ENCODE results near the gene MCAM.

Gene MCAM

DNA sequence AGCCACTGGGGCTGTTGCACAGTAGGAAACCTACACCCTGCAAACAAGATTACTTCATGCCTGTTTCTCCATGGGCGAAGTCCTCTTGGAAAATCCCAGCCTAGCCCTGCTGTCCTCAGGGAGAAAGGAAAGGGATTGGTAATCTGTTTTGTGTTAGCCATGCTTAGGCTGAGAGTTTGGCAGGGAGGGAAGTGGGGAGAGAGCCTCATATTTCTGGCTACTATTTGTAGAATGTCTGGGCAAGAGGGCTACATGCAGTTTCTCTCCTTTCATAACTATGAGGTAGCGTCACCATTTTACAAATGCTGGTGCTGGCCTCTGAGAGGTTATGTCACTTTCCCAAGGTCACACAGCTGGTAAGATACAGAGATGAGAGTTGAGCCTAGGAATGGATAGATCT lies 30.3 kb upstream of the MCAM start:
- FAIRE-seq (no peak), DNase-seq (ENCODE audit: insufficient read length, low spot score) (no peak)

DNA sequence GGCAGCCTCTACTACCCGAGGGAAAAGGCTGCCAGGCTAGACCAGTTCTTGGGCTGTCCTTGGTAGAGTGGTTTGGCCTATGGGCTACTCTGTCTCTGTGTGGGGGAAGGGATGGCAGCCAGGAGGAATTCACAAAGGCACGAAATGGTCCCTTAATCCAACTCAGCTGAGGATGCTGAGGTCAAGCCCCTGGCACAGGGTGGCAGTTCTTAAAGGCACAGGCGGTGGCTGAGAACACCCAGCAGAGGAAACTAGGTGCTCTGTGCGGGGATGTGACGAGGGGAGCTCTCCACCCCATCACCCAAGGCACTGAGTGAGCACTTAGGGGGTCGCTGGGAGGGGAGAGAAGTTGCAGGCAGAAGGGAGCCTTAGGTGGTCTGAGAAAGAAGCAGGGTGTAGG lies 29.7 kb upstream of the MCAM start, which contains the start of gene MFRP:
MFRP (minus strand) TSS at position 101 of the 400 bp plus-strand sequence. CDS start 192 bp downstream, outside the sequence.
- no peak for DNase-seq (ENCODE audit: insufficient read length, low spot score)
- no peak for FAIRE-seq

DNA sequence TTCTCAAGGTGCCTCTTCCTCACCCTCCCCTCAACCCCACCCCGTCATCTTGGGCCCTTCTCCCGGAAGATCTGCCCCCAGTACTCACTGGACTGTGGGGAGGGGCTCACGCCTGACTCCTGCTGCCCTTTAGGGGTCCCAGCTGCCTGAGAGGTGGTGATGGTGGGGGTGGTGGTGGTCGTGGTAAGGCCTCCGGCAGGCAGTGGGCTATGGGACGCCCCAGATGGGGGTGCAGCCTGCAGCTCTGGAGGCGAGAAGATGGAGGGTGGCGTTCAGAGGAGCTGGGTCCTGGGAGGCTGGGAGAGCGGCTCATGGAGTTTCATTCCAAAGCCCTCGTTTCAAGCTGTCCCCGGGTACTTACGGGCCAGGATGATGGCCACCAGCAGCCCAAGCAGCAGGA lies 28.8 kb upstream of the MCAM start:
- FAIRE-seq = no peak
- no peak for DNase-seq (ENCODE audit: insufficient read length, low spot score)

DNA sequence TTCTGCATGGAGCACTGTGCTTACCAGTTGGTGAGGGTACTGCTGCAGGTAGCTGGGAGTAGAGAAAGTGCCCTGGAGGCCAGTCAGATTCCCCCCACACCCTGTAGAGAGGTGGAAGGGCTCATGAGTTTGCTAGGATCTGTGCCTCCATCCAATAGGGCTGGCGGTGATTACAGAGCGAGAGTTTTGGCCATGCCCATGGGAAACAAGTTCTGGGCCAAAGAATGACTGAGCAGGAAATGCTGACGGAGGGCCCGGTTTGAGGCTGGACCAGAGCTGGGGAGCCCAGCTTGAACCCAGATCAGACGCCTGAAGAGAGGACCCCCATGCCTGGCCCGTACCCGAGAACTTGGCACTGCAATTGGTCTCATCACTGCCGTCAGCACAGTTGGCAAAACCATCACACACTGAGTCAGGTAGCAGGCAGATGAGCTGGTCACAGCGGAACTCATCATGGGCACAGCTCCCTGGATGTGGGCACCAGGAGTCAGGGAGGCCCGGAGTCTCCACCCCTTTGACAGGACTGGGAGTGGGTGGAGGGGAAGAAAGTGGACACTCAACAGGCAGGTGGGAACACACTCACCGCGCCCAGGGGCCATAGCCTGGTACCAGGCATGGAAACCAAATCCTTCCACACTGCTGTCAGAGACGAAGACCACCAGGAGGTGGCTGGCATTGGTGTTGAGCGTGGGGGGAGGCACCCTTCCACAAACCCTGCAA lies 27.5 kb upstream of the MCAM start:
- DNase-seq (ENCODE audit: insufficient read length, low spot score) (no peak), FAIRE-seq (no peak)

DNA sequence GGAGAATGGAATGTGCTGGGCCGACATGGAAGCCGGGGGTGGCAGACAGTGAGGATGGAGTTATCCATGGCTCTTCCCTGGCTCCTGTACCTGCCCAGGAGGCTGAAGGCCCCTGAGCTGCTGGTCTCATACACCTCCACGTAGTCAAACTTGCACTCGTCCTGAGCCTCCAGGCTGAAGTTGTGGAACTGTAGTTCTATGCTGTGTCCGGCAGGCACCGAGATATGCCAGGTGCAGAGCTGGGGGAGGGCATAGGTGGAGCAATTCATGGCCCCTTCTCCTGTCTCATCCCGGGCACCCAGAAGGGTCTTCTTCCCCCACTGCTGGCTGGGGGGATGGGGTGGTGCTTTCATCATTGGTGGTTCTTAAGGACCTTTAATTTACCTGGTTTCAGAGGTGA lies 26.8 kb upstream of the MCAM start:
- DNase-seq (ENCODE audit: insufficient read length, low spot score) = no peak
- FAIRE-seq = no peak

DNA sequence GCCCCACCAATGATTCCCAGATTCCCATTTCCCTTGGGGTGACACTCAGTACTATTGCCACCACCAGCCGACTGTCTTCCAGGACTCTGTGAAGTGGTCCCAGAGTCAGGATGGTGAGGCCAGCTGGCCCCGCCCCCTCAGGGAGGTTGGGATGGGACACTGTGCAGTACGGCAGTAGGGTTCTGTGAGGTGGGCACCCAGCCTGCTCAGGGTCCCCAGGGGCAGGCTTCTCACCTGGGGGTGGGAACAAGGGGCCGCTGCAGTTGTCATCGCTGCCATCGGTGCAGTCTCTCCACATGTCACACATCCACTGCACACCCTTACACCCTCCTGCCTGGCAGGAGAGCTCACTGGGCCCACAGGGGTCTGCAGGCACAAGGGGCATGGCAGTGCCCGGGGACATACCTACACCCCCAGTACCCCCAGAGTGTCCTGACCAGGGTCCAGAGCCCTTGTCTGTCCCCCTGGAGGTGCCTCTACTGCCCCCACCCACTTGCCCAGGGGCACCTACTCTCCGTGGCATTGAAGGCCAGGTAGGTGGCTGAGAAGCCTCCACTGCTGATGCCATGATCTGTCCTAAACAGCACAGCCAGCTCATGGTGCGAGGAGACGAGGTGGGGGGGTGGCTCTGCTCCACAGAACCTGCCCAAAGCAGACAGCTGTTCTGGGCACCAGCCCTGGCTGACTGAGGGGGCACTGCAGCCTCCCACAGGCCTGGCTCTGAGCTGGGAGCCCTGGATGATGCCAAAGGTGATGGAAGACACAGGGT lies 25.6 kb upstream of the MCAM start:
- FAIRE-seq (no peak), DNase-seq (ENCODE audit: insufficient read length, low spot score) (no peak)

DNA sequence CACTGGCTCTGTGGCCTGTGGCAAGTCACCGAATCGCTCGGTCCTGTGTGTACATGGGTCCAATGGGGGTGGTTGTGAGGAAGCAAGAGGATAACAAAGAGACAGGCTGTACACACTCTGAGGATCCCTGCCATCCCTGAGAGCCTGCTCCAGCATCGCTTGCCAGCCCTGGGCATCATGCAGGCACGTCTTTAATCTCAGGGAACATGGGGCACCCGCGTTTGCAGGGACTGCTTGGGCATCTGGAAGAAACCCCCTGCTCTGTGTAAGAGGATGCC lies 25.0 kb upstream of the MCAM start:
- FAIRE-seq (no peak), DNase-seq (ENCODE audit: insufficient read length, low spot score) (no peak)

DNA sequence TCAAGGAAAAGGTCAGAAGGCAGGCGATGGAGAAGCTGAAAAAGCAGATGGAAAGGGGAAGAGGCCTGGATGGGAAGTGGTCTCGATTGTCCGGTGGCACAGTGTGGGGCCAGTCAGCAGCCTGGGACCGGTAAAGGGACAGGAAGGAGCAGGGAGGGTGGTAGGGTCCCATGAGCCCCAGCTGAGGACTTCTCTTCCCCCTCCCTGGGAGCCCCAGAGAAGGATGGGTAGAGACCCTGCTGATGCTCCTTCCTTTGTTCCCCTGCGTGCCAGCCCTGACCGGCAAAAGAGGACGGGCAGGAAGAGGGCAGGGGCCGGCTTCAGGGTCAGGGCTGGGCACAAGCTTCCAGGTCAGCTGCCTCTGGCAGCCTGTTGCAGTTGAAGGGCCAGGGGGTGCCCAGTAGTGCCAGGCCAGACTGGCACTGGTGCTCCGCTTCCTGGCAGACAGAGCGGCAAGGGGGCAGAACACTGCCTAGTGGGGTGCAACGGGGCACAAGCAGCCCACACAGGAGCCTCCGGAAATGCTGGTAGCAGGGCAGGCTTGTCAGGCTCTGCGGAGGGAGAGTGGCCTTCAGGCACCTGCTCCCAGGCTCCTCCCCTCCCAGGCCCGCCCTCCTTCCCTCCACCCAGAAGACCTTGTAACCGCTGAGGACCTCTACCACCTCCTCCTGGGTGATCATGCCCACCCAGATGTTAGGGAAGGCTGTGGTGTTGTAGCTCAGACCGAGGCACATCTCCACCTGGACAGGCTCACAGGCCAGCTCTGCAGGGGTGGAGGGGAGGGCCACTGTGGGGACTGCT lies 24.5 kb upstream of the MCAM start:
- DNase-seq (ENCODE audit: insufficient read length, low spot score) = no peak
- FAIRE-seq = no peak

DNA sequence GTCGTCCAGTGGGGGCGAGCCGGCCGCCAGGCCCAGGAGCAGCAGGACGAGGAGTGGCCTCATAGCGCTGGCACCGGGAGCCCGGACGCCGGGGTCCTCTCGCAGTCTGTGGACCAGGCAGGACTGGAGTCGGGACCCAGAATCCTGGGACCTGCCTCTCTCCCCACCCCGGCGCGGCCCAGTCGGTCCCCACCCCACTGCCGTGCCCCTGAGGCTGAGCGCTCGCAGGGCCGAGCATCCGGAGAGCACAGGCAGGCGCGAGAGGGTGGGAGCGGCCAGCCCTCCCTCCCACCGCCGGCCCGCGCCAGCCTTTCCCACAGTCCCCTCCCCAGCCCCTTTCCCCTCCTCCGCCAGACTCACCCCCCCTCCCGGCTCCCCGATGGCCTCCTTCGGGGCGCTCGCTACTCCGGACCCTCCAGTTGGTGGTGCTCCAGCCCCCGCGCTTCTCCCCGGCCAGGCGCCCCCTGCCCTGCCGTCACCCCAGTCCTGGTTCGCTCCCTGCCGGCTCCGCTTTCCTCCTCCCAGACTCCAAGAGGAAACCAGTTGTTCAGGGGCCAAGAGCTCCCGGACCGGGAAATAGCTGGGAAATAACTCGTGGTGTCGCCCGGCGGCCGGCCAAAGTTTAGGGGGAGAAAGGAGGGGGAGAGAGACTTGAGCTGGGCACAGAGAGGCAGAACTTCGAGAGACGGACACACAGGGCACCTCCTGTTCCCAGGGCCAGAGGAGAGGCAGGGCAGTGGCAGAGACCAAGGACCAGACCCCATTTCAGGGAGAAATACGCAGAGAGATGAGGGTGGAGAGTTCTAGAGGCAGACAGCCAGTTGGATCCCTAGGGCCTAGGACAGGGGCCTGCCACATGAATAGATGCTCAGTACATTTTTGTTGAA lies 23.6 kb upstream of the MCAM start, which contains the start of gene C1QTNF5:
C1QTNF5 (minus strand) TSS at position 549 of the 887 bp plus-strand sequence; CDS start at position 63, 486 bp downstream.
- DNase-seq (ENCODE audit: insufficient read length, low spot score) (no peak), FAIRE-seq (no peak)

DNA sequence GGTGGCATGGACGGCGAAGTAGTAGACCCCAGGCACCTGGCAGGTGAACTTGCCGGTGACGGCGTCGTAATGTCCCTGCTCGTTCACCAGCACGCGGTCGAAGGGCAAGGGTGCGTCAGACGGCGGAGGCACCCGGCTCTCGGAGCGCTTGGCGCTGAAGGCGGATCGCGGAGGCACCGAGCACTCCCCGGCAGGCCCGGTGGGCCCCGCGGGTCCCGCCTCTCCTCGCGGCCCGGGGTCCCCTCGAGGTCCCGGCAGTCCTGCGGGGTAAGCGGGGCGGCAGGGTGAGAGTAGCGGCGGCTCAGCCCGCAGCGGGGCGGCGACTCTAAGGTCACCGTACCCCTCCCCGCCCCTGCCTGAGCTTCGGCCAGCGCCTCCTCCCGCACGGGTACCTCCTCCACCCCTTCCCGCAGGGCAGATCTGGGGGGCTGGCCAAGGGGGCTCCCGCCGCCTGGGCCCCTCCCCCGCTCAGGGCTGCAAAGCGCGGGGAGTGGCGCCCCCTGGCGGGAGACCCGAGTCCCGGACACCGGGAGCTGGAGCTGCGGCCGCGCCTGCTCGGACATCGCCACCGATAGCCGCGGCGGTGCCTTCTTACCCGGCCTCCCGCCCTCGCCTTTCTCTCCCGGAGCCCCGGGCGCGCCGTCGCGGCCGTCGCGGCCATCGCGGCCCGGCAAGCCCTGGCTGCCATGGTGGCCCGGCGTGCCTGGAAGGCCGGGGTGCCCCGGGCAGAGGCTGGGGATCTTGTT lies 22.8 kb upstream of the MCAM start:
- FAIRE-seq (no peak), DNase-seq (ENCODE audit: insufficient read length, low spot score) (no peak)

DNA sequence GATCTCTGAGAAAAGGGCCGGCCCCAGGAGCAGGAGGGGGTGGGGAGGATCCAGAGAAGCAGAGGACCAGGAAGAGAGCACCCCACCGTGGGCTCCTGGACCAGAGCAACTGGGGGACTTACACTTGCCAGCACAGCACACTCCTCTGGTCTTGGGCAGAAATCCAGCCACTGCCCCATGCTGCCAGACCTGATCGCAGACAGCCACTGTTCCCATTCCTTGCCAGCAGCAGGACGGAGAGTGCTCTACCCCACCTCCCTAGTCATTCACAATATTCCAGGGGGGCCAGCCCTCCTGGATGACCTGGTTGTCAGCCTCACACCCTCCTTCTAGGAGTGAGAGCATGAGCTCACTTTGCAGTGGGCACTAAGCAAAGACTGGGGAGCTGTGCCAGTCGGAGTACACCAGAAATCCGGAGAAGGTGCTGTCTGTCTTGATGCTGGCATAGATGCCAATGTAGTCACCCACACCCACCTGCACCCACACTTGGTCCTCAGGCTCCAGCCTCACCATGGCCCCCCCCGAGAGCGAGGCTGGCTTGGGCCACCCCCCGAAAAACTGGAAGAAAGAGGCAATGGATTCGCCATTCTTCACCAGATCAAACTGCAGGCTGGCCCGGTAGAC lies 22.1 kb upstream of the MCAM start:
- DNase-seq (ENCODE audit: insufficient read length, low spot score) (no peak), FAIRE-seq (no peak)

DNA sequence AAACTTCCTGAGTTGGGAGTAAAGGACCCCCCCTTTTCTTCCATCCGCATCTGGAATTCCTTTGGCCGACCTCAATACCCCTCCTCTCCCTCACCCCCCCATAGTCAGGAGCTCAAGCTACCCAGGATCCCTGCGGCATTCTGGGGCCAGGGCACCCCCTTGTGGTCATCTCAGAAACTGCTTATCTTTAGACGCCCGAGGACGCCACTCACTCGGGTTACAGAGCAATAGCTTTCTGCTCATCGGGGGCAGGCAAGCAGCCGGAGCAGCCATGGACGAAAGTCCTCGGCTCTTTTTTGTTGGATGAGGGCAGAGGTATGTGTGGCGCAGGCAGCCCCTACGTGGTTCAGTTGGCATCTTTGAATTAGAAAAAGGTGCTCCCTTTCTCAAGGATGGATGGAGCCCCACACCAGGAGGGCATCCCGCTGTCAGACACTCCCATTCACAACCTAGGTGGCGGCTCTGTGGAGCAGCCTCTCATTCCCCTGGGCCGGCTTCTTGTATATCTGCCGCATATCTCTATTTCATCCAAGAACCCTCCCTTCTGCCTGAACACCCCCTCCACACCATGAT lies 21.5 kb upstream of the MCAM start:
- peak; percentile 79 for DNase-seq (ENCODE audit: insufficient read length, low spot score)

DNA sequence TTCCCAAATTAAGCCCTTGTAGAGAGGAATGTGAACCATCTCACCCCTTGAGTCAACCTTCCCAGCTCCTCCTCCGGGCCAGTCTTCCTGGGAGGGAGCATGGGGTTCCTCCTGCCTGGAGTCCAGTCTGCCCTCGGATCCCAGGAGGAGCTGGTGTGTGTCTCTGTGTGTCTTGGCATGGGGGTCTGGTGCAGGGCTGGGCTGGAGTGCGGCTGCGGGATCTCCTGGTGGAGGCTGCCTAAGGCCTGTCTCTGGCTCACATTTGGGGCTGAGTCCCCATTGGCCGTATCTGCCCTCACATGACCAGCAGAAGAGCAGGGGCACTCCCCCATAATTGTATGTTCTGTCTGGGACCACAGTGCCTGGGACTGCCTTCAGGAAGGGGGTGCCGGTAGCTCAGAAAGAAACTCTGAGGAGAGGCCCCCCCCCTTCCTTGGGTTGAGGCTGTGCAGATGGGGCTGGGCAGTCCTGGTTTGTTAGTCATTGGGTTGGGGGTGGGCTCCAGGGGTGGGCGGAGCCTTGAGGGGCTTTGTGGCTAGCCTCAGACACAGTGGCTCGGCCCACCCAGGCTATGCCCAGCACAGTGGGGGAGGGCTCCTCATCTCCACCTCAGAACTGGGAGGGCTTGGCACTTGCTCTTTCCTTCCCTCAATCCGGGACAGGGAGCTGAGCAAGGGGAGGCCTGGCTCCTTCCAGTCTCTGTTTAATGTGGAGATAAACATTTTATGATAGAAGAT lies 20.8 kb upstream of the MCAM start:
- DNase-seq (ENCODE audit: insufficient read length, low spot score) (no peak), FAIRE-seq (no peak)

More for the DNA sequence above, 21.5 kb upstream of the MCAM start:
- peak; percentile 21 for FAIRE-seq

DNA sequence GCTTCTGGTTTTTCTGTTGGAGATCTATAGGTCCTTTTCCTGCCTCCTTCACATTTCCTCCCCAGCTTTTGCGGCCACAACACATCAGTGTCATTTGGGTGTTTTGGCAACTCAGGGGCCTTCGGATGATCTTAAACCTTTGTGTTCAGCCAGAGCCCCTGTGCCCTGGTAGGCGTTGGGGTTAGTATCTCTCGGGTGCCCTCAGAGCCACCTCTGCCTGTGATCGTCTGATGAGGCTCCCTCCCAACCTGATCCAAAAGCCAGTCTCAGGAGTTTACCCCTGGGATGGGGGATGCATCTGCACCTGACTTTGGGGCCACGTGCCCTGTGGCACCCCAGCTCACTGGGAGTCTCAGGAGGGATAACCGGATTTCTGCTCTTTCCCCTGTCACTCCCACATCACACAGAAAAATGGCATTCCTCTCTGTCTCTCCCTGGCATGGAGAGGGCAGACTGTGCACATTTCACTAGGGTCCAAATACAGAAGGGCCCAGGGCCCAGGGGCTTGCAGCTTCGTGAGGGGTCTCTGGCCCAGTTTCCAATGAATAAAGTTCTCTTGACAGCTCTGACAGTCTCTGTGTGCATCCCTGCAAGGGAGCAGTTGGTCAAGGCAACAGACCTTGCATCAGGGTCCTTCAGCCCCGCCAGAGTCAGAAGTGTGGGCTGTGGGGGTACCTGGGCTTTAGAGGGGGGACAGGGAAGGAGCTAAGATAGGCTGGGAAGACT lies 20.0 kb upstream of the MCAM start:
- no peak for FAIRE-seq
- DNase-seq (ENCODE audit: insufficient read length, low spot score) = no peak

DNA sequence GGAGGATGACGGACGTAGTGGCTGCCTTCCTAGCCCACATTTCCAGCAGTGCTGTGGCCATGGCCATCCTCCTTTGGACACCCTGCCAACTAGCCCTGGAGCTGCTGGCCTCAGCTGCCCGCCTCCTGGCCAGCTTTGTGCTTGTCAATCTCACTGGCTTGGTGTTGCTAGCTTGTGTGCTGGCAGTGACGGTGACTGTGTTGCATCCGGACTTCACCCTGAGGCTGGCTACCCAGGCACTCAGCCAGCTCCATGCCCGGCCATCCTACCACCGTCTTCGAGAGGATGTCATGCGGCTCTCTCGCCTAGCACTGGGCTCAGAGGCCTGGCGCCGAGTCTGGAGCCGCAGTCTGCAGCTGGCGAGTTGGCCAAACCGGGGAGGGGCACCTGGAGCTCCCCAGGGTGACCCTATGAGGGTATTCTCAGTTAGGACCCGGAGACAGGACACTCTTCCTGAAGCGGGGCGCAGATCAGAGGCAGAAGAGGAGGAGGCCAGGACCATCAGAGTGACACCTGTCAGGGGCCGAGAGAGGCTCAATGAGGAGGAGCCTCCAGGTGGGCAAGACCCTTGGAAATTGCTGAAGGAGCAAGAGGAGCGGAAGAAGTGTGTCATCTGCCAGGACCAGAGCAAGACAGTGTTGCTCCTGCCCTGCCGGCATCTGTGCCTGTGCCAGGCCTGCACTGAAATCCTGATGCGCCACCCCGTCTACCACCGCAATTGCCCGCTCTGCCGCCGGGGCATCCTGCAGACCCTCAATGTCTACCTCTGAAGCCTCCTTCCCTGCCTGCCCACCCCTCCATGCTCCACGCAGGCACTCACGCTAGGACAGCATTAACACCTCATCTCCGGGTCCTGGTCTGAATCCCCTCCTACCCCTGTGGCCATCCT lies 19.0 kb upstream of the MCAM start:
- FAIRE-seq = no peak
- no peak for DNase-seq (ENCODE audit: insufficient read length, low spot score)

DNA sequence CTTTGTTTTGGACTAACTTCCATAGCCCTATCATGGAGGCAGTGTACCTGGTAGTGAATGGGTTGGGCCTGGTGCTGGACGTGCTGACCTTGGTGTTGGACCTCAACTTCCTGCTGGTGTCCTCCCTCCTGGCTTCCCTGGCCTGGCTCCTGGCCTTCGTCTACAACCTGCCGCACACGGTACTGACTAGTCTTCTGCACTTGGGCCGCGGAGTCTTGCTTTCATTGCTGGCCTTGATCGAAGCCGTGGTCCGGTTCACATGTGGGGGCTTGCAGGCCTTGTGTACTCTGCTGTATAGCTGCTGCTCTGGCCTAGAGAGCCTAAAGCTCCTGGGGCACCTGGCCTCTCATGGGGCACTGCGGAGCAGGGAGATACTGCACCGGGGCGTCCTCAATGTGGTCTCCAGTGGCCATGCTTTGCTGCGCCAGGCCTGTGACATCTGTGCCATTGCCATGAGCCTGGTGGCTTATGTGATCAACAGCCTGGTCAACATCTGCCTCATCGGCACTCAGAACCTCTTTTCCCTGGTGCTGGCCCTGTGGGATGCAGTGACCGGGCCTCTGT lies 18.2 kb upstream of the MCAM start:
- FAIRE-seq (no peak), DNase-seq (ENCODE audit: insufficient read length, low spot score) (no peak)

Measured in GM19239 (cell line).